Measurements from ENCODE around the gene ST6GALNAC3. TPM values are rescaled to one million over a fixed set of nuclear protein-coding genes. Genes with fewer than 3 reads are reported as not detected.

ST6GALNAC3 gene
- polyA plus RNA-seq, 1 donor (not counting 4 experiments of a cell fraction or from before 2014, with no cell fraction given) = 0.08 TPM

DNA sequence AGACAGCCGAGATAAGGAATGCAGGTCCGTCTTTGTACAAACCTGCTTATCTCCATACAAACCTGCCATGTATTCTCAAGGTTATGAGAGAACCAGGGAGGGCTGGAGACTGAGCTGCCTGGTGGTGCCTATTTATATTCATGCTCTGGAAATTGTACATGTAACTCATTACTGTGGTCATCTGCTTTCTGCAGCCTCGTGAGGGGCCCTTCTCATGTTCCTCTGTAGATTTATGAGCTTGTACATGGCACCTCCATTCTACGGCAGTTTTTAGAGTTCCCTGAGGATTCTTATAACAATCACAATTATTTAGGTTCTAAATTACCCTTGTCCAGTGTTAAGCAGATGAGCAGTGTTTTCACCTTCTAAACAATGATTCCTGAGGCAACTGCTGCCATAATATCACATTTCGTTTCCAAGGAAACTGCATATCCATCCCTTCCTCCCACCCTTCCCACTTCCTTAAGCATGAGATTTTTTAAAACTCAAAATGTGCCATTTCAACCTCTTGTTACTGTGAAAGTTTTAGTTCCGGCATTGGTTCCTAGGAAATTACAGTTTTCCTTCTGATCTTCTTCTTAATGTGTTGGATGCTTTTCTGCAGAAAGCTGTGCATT, 112.1 kb downstream of the ST6GALNAC3 start:
- DNase-seq (ENCODE audit: low read depth, low spot score) (no peak), FAIRE-seq (no peak)
- no peaks in the 10 kb centered on the region for H3K4me1 ChIP-seq (ENCODE audit: control insufficient read depth, extremely low read depth, insufficient read depth, low read length)
- H2AFZ ChIP-seq (ENCODE audit: control insufficient read depth, low read length) = no peak overlapping the region
- H3K79me2 ChIP-seq (ENCODE audit: control insufficient read depth, insufficient read depth, low read length) = no peaks in the 10 kb centered on the region
- no peaks in the 10 kb centered on the region for H3K36me3 ChIP-seq (ENCODE audit: control insufficient read depth in 2 of 2, extremely low read depth in 1 of 2, insufficient read depth in 2 of 2, low read length in 2 of 2)
- no peak overlapping the region for H3K4me2 ChIP-seq (ENCODE audit: control insufficient read depth, extremely low read depth, insufficient read depth, low read depth, low read length)
- no peaks in the 10 kb centered on the region for H4K20me1 ChIP-seq (ENCODE audit: control insufficient read depth, extremely low read depth, insufficient read depth, low read length)
- H3K27ac ChIP-seq (ENCODE audit: control insufficient read depth, insufficient read depth, low read length) = no peak overlapping the region
- H3K27me3 ChIP-seq (ENCODE audit: control insufficient read depth, extremely low read depth, insufficient read depth, low read length) = no peaks in the 10 kb centered on the region
- no peak for TF ChIP-seq EZH2 (IDR thresholded peaks at IDR 0.05; ENCODE audit: low read length)
- H3K9me1 ChIP-seq (ENCODE audit: control insufficient read depth, extremely low read depth, insufficient read depth, low read length) = no peaks in the 10 kb centered on the region
- H3K4me3 ChIP-seq (ENCODE audit: control insufficient read depth in 2 of 3, extremely low read depth in 1 of 3, insufficient read depth in 2 of 3, low read depth in 1 of 3, low read length in 3 of 3) = no peak overlapping the region
- dilution Hi-C loops (cut with MboI; ENCODE audit: extremely low pct_ligation_motif_present, low sequenced_read_pairs) = no loop called here
- H3K9ac ChIP-seq (ENCODE audit: control insufficient read depth, extremely low read depth, insufficient read depth, low read length) = no peak overlapping the region
- H3K9me3 ChIP-seq (ENCODE audit: control insufficient read depth, low read depth, low read length) = no peaks in the 10 kb centered on the region

DNA sequence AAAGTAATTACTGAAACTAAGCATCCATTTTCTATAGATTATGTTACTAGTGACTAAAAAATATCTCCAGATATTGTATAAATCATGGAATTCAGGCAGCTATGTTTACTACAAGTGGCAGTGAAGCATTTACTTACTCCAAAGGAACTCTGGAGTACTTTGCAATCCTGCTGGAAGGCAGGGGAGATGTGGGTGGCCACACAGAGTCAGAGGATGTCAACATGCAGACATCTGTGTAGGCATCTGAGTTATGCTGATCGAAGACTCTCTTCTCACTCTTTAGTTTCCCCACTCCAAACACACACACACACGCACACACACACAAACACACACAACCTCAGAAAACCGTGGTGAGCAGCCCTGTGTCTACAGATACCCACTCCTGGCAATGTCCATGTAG, 112.9 kb downstream of the ST6GALNAC3 start:
- H3K9me1 ChIP-seq (ENCODE audit: control insufficient read depth, extremely low read depth, insufficient read depth, low read length) = no peaks in the 10 kb centered on the region
- H3K9ac ChIP-seq (ENCODE audit: control insufficient read depth, extremely low read depth, insufficient read depth, low read length) = no peak overlapping the region
- no peak overlapping the region for H3K4me3 ChIP-seq (ENCODE audit: control insufficient read depth in 2 of 3, extremely low read depth in 1 of 3, insufficient read depth in 2 of 3, low read depth in 1 of 3, low read length in 3 of 3)
- H3K79me2 ChIP-seq (ENCODE audit: control insufficient read depth, insufficient read depth, low read length) = no peaks in the 10 kb centered on the region
- dilution Hi-C loops (cut with MboI; ENCODE audit: extremely low pct_ligation_motif_present, low sequenced_read_pairs) = no loop called here
- no peaks in the 10 kb centered on the region for H3K27me3 ChIP-seq (ENCODE audit: control insufficient read depth, extremely low read depth, insufficient read depth, low read length)
- DNase-seq (ENCODE audit: low read depth, low spot score) (no peak), FAIRE-seq (no peak)
- H3K4me2 ChIP-seq (ENCODE audit: control insufficient read depth, extremely low read depth, insufficient read depth, low read depth, low read length) = no peak overlapping the region
- no peaks in the 10 kb centered on the region for H3K4me1 ChIP-seq (ENCODE audit: control insufficient read depth, extremely low read depth, insufficient read depth, low read length)
- no peaks in the 10 kb centered on the region for H3K9me3 ChIP-seq (ENCODE audit: control insufficient read depth, low read depth, low read length)
- no peaks in the 10 kb centered on the region for H4K20me1 ChIP-seq (ENCODE audit: control insufficient read depth, extremely low read depth, insufficient read depth, low read length)
- no peak overlapping the region for H2AFZ ChIP-seq (ENCODE audit: control insufficient read depth, low read length)
- TF ChIP-seq, protein P1, sequence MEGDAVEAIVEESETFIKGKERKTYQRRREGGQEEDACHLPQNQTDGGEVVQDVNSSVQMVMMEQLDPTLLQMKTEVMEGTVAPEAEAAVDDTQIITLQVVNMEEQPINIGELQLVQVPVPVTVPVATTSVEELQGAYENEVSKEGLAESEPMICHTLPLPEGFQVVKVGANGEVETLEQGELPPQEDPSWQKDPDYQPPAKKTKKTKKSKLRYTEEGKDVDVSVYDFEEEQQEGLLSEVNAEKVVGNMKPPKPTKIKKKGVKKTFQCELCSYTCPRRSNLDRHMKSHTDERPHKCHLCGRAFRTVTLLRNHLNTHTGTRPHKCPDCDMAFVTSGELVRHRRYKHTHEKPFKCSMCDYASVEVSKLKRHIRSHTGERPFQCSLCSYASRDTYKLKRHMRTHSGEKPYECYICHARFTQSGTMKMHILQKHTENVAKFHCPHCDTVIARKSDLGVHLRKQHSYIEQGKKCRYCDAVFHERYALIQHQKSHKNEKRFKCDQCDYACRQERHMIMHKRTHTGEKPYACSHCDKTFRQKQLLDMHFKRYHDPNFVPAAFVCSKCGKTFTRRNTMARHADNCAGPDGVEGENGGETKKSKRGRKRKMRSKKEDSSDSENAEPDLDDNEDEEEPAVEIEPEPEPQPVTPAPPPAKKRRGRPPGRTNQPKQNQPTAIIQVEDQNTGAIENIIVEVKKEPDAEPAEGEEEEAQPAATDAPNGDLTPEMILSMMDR (optimal IDR thresholded peaks at IDR 0.05 in 1 of 3, IDR thresholded peaks at IDR 0.05 in 1 of 3, conservative IDR thresholded peaks at IDR 0.05 in 1 of 3; ENCODE audit: extremely low read depth in 1 of 3, insufficient read depth in 2 of 3, low read length in 3 of 3) = no peak
- TF ChIP-seq EZH2 (IDR thresholded peaks at IDR 0.05; ENCODE audit: low read length) = no peak
- no peak overlapping the region for H3K27ac ChIP-seq (ENCODE audit: control insufficient read depth, insufficient read depth, low read length)
- no peaks in the 10 kb centered on the region for H3K36me3 ChIP-seq (ENCODE audit: control insufficient read depth in 2 of 2, extremely low read depth in 1 of 2, insufficient read depth in 2 of 2, low read length in 2 of 2)

DNA sequence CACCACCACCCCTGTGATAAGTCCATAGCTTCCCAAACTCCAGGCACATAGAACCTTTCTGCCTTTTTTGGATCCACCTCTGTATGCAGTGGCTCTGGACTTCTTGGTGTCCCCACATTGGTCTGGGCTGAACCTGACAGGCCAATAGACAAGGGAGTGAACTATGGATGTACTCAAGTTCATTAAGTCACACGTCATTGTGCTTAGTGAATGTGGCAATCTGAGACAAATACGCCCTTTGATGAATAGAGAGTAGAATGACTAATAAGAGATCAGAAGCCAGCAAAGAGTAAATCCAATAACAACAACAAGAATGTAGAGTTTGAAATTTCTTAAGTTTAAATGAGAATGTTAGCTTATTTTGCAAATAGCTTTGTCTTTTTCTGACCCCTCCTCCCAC, 114.8 kb downstream of the ST6GALNAC3 start:
- no peak for FAIRE-seq
- Histone ChIP-seq H3K9ac (ENCODE audit: control insufficient read depth, extremely low read depth, insufficient read depth, low read length) (no peak overlapping the region), H3K27ac (ENCODE audit: control insufficient read depth, insufficient read depth, low read length) (no peak overlapping the region), H3K4me1 (ENCODE audit: control insufficient read depth, extremely low read depth, insufficient read depth, low read length) (no peaks in the 10 kb centered on the region), H3K4me3 (ENCODE audit: control insufficient read depth in 2 of 3, extremely low read depth in 1 of 3, insufficient read depth in 2 of 3, low read depth in 1 of 3, low read length in 3 of 3) (no peak overlapping the region), H3K4me2 (ENCODE audit: control insufficient read depth, extremely low read depth, insufficient read depth, low read depth, low read length) (no peak overlapping the region), H3K9me1 (ENCODE audit: control insufficient read depth, extremely low read depth, insufficient read depth, low read length) (no peaks in the 10 kb centered on the region), H3K9me3 (ENCODE audit: control insufficient read depth, low read depth, low read length) (no peaks in the 10 kb centered on the region), H3K36me3 (ENCODE audit: control insufficient read depth in 2 of 2, extremely low read depth in 1 of 2, insufficient read depth in 2 of 2, low read length in 2 of 2) (no peaks in the 10 kb centered on the region), H4K20me1 (ENCODE audit: control insufficient read depth, extremely low read depth, insufficient read depth, low read length) (no peaks in the 10 kb centered on the region), H3K79me2 (ENCODE audit: control insufficient read depth, insufficient read depth, low read length) (no peaks in the 10 kb centered on the region), H2AFZ (ENCODE audit: control insufficient read depth, low read length) (no peak overlapping the region), H3K27me3 (ENCODE audit: control insufficient read depth, extremely low read depth, insufficient read depth, low read length) (no peaks in the 10 kb centered on the region)
- DNase-seq (ENCODE audit: low read depth, low spot score) = no peak
- TF ChIP-seq EZH2 (IDR thresholded peaks at IDR 0.05; ENCODE audit: low read length) = no peak
- TF ChIP-seq, protein P1 (optimal IDR thresholded peaks at IDR 0.05 in 1 of 3, IDR thresholded peaks at IDR 0.05 in 1 of 3, conservative IDR thresholded peaks at IDR 0.05 in 1 of 3; ENCODE audit: extremely low read depth in 1 of 3, insufficient read depth in 2 of 3, low read length in 3 of 3) = no peak
- dilution Hi-C loops (cut with MboI; ENCODE audit: extremely low pct_ligation_motif_present, low sequenced_read_pairs) = no loop called here

All from keratinocyte (primary cell).